A673 (cell line): ENCODE data around the gene TOMM7. TPM values are rescaled to one million over a fixed set of nuclear protein-coding genes. Genes with fewer than 3 reads are reported as not detected.

Experiments
- Bru-seq: library from RNA; stranded (reverse); fragments of 400-500 nt; gene quantifications from one replicate; lab custom pipeline; 2021; lab: Mats Ljungman, UMichigan
- BruChase-seq, 2 experiments: library from RNA; stranded (reverse); fragments of 400-500 nt; gene quantifications; one replicate each; lab custom pipeline; 2021; lab: Mats Ljungman, UMichigan
- BruUV-seq: library from RNA; stranded (reverse); fragments of 400-500 nt; replicated peaks from 2 replicates; lab custom pipeline; 2021; lab: Mats Ljungman, UMichigan
- CTCF ChIA-PET: fragments of 300-600 bp; sonication (Branson Sonifier 250); formaldehyde crosslinking; loops from one replicate; lab custom pipeline; 2022; ENCODE audit warnings: antibody characterized with exemption; lab: Charles Lee
- POLR2A ChIA-PET: fragments of 300-600 bp; sonication (Branson Sonifier 250); formaldehyde crosslinking; loops from one replicate; lab custom pipeline; 2022; ENCODE audit warnings: antibody characterized with exemption; ENCODE audit not compliant: low non-redundant PET; lab: Charles Lee
- DNase-seq: peaks from one replicate; pipeline ENCODE4 v3.0.0-alpha.2; 2015; ENCODE audit warnings: low spot score
- H3K27ac ChIP-seq: fragments of 200-600 bp; sonication (generic); 2 replicates; pipeline ENCODE4 v1.5.1; 2016; ENCODE audit warnings: mixed run types, low read depth, mild to moderate bottlenecking, mixed read lengths, antibody characterized with exemption, low read length; ENCODE audit not compliant: poor library complexity, severe bottlenecking
- H3K27me3 ChIP-seq: fragments of 200-600 bp; sonication (generic); replicated peaks from 2 replicates; pipeline ENCODE4 v1.6.1; 2017; ENCODE audit warnings: mixed run types, low read depth, mild to moderate bottlenecking, mixed read lengths, antibody characterized with exemption, low read length; ENCODE audit not compliant: insufficient read depth, poor library complexity
- H3K36me3 ChIP-seq: fragments of 200-600 bp; sonication (generic); 2 replicates; pipeline ENCODE4 v1.6.1; 2016; ENCODE audit warnings: mixed run types, mild to moderate bottlenecking, mixed read lengths, antibody characterized with exemption, low read length; ENCODE audit not compliant: insufficient read depth, poor library complexity, severe bottlenecking
- H3K4me1 ChIP-seq: fragments of 200-600 bp; sonication (generic); 2 replicates; pipeline ENCODE4 v1.6.1; 2017; ENCODE audit warnings: mixed run types, mild to moderate bottlenecking, mixed read lengths, antibody characterized with exemption, low read length; ENCODE audit not compliant: insufficient read depth, poor library complexity, severe bottlenecking
- H3K4me3 ChIP-seq: fragments of 200-600 bp; sonication (generic); 2 replicates; pipeline ENCODE4 v1.5.1; 2016; ENCODE audit warnings: low read depth, mixed run types, mild to moderate bottlenecking, mixed read lengths, low read length; ENCODE audit not compliant: poor library complexity, severe bottlenecking
- H3K9me3 ChIP-seq: fragments of 200-600 bp; sonication (generic); 2 replicates; pipeline ENCODE4 v1.6.1; 2016; ENCODE audit warnings: mixed run types, low read depth, mild to moderate bottlenecking, mixed read lengths, antibody characterized with exemption, low read length; ENCODE audit not compliant: poor library complexity, severe bottlenecking
- EZH2 ChIP-seq: fragments of 200-600 bp; sonication (generic); IDR thresholded peaks from 2 replicates; pipeline ENCODE4 v1.6.1; 2017; ENCODE audit warnings: borderline replicate concordance, low read depth, mild to moderate bottlenecking, mixed read lengths, antibody characterized with exemption, low read length; ENCODE audit not compliant: poor library complexity, severe bottlenecking
- intact Hi-C: fragments of 100-400 bp; cut with micrococcal nuclease; formaldehyde crosslinking; loops from one replicate; pipeline ENCODE4 v1.10.0; 2022; ENCODE audit not compliant: unreplicated experiment
- long read RNA-seq: library from polyadenylated mRNA; stranded (forward); transcript quantifications from one replicate; pipeline ENCODE4 v2.0.0, GENCODE V29; 2022
- total RNA-seq: library from RNA; stranded (reverse); gene quantifications from 2 replicates; pipeline ENCODE4 v1.2.3, GENCODE V29; 2021
- TF ChIP-seq, protein P1 (sequence below): fragments of 300-800, 200-600 bp; sonication (generic); conservative IDR thresholded peaks from 2 replicates; pipeline ENCODE4 v1.5.1; 2017; ENCODE audit warnings: low read depth, mild to moderate bottlenecking, antibody characterized with exemption, low read length, moderate library complexity, mixed read lengths

The TOMM7 gene
- 149 and 175 TPM in 2 replicates for total RNA-seq
- Bru-seq, nascent RNA = percentile 90 among the genes with signal in this experiment
- percentile 78 among the genes with signal in this experiment for BruChase-seq, experiment 1, labeled RNA remaining after a 2-hour chase
- percentile 73 among the genes with signal in this experiment for BruChase-seq, experiment 2, labeled RNA remaining after a 6-hour chase
- long read RNA-seq, transcript TOMM7-201 (3 exons, 778 nt) = major isoform, 94 of 101 reads
- long read RNA-seq, partial matches to known transcripts = 2 of 101 reads
- long read RNA-seq, other reads (novel, unspliced or antisense) = 1 of 101 reads

DNA sequence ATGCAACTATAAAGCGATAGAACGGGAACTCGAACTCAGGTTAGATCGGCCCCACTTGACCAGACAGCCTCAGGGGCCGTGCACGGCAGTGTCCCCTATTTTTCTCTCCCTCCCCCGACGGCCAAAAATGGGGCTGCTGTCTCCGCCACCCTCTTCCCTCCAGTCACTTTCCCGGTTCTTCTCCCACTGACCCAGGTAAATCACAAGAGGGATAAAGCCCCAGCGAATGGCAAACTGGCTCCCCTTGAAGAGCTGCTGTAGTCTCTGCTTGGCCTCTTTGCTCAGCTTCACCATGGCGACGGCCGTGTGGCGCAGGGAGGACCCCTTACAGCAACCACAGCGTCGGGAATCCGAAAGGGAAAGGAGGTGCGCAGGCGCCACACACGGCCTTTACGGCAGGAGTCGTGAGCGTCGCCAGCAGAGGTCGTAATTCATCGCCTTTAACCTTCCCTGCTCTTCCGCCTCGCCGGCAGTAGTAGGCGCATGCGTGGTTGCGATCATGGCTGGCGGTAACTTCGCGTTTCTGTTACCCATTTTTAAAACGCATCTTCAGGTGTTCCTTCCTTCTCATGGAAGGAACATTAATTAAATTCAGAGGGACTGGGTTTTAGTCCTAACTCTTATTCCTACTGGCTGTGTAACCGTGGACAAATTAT lies at the start of gene TOMM7:
TOMM7 (minus strand) TSS at position 364 of the 656 bp plus-strand sequence; CDS start at position 294, 70 bp downstream.
- peaks cover 9% of the 10 kb centered on the region for H3K4me1 ChIP-seq
- BruUV-seq = no TSS peak
- H3K36me3 ChIP-seq = peaks cover 2% of the 10 kb centered on the region
- intact Hi-C loops = no loop called here
- peak within 1 kb of the TSS; percentile 95 for H3K4me3 ChIP-seq
- peak; percentile 98 for DNase-seq
- ChIA-PET CTCF (interaction anchor here (0.6 kb wide), 1 partner anchor 12 kb away, joined by 3 read pairs; no protein-coding TSS in a partner anchor), POLR2A (interaction anchor here (0.6 kb wide), 1 partner anchor 96 kb away, joined by 6 read pairs; the partner anchor contains the start of gene IL6)
- H3K27me3 ChIP-seq = no peaks in the 10 kb centered on the region
- H3K9me3 ChIP-seq = no peaks in the 10 kb centered on the region
- TF ChIP-seq EZH2 = no peak
- TF ChIP-seq, protein P1, sequence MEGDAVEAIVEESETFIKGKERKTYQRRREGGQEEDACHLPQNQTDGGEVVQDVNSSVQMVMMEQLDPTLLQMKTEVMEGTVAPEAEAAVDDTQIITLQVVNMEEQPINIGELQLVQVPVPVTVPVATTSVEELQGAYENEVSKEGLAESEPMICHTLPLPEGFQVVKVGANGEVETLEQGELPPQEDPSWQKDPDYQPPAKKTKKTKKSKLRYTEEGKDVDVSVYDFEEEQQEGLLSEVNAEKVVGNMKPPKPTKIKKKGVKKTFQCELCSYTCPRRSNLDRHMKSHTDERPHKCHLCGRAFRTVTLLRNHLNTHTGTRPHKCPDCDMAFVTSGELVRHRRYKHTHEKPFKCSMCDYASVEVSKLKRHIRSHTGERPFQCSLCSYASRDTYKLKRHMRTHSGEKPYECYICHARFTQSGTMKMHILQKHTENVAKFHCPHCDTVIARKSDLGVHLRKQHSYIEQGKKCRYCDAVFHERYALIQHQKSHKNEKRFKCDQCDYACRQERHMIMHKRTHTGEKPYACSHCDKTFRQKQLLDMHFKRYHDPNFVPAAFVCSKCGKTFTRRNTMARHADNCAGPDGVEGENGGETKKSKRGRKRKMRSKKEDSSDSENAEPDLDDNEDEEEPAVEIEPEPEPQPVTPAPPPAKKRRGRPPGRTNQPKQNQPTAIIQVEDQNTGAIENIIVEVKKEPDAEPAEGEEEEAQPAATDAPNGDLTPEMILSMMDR = no peak
- peak within 1 kb of the TSS; percentile 72 for H3K27ac ChIP-seq

DNA sequence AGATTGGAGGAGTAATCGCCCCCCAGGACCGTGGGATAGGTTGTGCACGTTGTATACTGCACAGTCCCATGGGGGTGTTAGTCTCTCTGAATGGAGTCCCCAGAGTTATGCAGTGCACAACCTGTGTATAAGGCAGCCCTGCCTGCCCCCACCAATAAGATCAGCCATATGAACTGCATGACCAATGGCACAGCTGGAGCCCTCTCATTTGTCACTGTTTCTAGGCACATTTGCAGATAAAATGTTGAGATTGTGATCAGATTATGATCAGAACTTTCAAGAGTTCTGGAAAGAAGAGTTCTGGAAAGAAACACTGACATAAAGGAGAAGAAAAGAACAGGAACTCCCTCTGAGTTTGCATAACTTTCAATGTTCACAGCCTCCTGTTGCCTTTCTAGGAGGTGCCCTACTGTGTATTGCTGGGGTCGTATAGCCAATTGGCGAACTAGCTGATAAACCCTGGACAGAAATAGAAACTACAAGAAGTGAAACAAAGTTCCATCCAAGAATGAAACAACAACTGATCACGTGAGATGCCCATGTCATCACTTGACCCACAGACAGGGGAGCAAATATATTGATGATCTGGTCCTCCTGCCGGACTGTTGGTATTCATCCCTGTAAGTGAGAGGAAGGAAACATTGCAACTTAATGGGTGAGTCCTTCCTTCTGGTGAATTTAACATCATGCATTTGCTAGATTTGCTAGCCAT lies 49.6 kb upstream of the TOMM7 start:
- TF ChIP-seq, protein P1 = no peak
- no peak for TF ChIP-seq EZH2
- H3K4me3 ChIP-seq = no peak overlapping the region
- no peaks in the 10 kb centered on the region for H3K9me3 ChIP-seq
- ChIA-PET CTCF (no interaction called here), POLR2A (no interaction called here)
- H3K27ac ChIP-seq = no peak overlapping the region
- intact Hi-C loops = no loop called here
- no peak for DNase-seq
- no peaks in the 10 kb centered on the region for H3K27me3 ChIP-seq
- no TSS peak for BruUV-seq
- H3K4me1 ChIP-seq = no peaks in the 10 kb centered on the region
- H3K36me3 ChIP-seq = no peaks in the 10 kb centered on the region

DNA sequence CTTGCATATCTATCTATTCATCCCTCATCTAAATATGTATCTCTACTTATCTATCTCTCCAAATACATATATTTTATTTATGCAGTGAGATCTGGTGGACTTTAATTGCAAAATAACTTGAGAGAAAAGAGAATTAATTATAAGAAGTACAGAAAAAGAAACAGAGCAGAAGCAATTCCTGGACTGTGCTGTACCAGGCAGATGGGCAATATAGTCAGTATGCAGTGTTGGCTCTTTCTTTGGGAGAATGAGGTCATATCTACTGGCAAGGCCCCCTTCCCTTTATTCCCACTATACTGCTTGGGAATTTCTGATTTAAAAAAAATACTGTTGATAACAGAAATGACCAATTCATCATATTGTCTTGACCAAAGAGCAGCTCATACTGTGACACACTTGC lies 49.0 kb upstream of the TOMM7 start:
- POLR2A ChIA-PET = no interaction called here
- CTCF ChIA-PET = no interaction called here

More for the DNA sequence above, 49.0 kb upstream of the TOMM7 start:
- TF ChIP-seq, protein P1 = no peak
- no peak for TF ChIP-seq EZH2
- Histone ChIP-seq H3K27me3 (no peaks in the 10 kb centered on the region), H3K4me3 (no peak overlapping the region), H3K4me1 (no peaks in the 10 kb centered on the region), H3K27ac (no peak overlapping the region), H3K9me3 (no peaks in the 10 kb centered on the region), H3K36me3 (no peaks in the 10 kb centered on the region)
- DNase-seq = no peak
- intact Hi-C loops = no loop called here
- no TSS peak for BruUV-seq
